RPMI8226 (cell line): Measurements from ENCODE around the gene PLIN4.

Experiments used
- DNase-seq: peaks from one replicate; pipeline ENCODE4 v3.0.0-alpha.2; 2015

Gene PLIN4

GRCh38 chr19:4504891-4505569, 13.3 kb downstream of the PLIN4 start:
- DNase-seq = no peak

DNA sequence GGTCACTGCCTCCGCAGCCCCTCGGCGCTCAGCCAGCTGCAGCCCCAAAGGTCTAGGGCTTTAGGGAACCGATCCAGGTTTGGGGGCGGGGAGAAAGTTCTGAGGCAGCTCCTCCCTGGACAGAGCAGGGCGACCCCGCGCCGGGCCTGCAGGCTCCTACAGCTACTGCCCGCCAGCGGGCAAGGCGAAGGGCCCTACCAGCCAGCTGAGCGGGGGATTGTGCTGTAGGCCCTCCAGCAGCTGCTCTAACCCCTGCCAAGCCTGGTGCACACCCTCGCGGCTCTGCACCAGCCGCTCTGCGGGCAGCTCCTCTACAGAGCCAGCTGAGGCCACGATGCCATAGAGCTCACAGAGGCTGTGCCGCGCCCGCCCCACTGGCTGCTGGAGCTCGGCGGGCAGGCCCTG, 14.0 kb downstream of the PLIN4 start:
- no peak for DNase-seq

DNA sequence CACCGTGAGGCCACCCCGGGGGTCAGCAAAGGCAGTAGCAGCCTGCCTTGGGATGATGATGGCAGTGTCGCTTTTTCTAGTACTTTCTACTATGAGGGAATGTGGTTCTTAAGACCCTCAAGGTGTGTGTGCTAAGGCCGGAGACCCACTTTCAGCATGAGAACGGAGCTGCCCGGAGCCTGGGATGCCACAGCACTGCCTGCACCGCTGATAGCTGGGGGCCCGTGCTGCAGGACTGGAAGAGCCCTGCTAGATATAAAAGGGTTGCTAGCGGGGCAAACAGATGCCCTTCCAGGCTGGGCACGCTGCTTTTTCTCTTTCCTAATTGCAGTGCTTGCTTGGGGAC, 14.5 kb downstream of the PLIN4 start:
- no peak for DNase-seq

GRCh38 chr19:4503132-4503824, 15.0 kb downstream of the PLIN4 start:
- no peak for DNase-seq

DNA sequence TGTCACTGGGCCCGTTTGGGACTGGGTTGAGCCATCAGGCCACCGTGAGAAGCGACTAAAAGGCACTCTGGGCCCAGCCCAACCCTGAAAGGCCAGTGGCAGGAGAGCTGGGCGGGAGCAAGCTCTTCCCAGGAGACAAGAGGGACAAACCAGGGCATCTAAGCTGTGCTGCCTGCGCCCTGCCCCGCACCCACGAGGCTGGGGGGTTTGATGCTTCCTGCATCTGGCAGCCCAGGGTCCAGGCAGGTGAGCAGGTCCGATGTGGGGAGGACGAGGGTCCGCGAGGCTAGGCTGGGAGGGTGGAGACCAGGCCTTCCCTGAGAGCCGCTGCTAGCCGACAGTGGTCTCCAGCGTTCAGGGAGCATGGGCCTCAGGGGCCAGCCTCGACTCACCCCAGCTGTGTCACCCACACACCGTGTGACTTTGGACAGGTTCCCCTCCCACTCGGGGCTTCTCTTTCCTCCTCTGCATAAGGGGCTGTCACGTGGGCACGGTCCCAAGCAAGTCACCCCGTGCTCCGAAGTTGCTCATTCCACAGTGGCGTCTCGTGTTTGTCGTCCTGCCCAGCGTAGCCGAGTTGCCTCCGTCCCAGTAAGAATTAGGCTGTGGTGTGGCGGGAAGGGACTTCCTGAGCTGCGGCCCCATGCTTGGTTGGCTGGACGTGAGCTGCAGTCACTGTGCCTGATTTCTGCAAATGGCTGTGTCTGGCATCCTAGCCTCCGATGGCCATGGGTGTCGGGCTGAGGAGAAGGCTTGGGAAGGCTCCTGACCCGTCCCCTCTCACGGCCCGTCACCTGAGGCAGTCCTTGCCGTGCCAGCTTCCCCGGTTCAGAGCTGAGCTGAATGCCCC, 15.8 kb downstream of the PLIN4 start:
- DNase-seq = no peak

GRCh38 chr19:4501691-4502090, 16.6 kb downstream of the PLIN4 start:
- no peak for DNase-seq

DNA sequence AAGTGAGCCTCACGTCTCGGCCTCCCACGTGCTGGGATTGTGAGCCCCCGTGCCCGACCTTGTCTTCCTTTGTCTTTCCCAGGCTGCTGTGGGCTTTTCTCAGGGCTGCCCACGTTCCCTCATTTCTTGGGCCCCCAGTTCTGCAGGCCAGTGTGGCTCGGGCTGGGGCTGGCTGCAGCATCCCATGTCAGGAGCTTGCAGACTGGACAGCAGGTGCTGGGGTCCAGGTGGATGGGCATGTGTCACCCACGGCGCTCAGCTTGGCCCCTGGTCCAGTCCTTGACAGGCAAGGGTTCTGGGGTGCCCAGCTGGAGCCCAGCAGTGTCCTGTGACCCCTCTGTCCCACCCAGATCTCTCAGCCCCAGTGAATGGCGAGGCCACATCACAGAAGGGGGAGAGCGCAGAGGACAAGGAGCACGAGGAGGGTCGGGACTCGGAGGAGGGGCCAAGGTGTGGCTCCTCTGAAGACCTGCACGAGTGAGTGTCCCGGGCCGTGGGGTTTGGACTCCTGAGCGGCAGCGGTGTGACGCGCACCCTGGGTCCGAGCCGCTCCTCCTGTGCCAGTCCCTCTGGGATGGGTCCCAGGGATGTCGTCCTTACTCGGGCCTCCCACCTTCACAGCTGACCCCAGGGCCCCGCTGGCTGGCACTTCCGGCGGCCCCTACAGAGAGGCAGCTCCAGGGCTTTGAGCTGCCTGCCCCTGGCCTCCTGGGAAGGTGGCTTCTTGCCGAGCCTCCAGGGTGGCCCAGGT, 17.3 kb downstream of the PLIN4 start:
- DNase-seq = no peak

DNA sequence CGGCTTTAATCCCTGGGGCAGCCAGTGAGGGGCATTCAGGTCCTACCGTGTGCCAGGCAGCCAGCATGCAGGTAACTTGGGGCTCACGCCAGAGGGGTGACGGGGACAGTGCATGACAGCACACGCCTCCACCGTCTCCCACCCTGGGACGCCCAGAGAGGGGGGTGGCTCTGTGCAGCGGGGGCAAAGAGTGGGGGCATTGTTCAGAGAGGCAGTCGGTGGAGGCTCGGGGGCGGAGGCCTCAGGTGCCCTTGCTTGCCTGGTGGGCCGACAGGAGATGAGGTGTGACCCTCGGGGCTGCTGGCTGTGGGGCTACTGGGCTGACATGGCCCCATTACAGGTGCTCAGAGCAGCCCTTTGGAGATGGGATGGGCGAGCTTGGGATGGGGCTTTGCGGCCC, 18.4 kb downstream of the PLIN4 start:
- DNase-seq = no peak

GRCh38 chr19:4499318-4499717, 19.0 kb downstream of the PLIN4 start:
- no peak for DNase-seq

GRCh38 chr19:4498694-4499093, 19.6 kb downstream of the PLIN4 start:
- DNase-seq = no peak

- DNase-seq = no peak
These were observed 20.4 kb downstream of the PLIN4 start for GRCh38 chr19:4497770-4498389.

GRCh38 chr19:4496304-4496703, 22.0 kb downstream of the PLIN4 start:
- DNase-seq = no peak

DNA sequence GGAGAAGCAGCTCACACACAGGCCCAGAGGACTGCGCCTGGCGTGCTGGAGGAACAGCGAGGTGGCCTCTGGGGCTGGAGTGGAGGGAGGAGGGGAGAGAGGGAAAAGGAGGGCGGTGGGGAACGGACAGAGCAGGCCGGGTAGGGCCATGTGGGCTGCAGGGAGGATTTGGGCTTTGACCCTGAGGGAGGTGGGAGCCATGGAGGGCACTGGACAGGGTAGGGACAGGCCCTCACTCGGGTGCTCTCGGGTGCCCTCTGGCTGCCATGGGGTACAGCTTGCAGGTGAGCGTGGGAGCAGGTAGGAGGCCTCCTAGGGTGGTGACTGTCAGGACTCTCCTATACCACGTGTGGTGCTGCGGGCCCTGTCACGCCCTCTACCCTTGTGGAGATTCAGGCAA, 22.8 kb downstream of the PLIN4 start:
- DNase-seq = no peak

DNA sequence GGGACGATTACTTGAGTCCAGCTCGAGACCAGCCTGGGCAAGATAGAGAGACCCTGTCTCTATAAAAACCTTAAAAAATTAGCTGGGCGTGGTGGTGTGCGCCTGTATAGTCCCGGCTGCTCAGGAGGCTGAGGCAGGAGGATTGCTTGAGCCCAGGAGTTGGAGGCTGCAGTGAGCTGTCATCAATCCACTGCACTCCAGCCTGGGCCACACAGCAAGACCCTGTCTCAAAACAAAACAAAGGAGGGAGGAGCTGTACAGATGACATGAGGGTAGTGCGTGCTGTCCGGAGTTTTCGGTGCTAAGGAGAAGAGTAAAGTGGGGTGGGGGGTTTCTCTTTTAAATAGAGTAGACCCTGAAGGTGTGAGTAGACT, 23.6 kb downstream of the PLIN4 start:
- no peak for DNase-seq

DNA sequence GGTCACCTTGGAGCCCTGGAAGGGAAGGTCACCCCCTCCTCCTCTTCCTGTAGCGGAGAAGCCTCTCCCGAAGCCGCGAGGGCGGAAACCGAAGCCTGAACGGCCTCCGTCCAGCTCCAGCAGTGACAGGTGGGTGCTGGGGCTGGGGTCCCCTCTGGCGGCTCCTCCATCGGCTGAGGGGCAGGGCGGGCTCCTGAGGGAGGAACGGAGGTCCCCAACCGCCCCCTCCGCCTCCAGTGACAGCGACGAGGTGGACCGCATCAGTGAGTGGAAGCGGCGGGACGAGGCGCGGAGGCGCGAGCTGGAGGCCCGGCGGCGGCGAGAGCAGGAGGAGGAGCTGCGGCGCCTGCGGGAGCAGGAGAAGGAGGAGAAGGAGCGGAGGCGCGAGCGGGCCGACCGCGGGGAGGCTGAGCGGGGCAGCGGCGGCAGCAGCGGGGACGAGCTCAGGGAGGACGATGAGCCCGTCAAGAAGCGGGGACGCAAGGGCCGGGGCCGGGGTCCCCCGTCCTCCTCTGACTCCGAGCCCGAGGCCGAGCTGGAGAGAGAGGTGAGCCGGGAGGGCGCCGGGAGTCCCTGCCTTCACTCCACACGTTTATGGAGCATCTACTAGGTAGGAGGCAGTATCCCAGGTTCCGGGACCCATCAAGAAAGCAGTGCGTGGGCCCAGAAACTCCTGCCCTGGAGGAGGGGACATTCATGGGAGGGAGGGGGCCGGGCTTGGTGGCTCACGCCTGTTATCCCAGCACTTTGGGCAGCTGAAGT, 24.2 kb downstream of the PLIN4 start:
- DNase-seq = no peak

DNA sequence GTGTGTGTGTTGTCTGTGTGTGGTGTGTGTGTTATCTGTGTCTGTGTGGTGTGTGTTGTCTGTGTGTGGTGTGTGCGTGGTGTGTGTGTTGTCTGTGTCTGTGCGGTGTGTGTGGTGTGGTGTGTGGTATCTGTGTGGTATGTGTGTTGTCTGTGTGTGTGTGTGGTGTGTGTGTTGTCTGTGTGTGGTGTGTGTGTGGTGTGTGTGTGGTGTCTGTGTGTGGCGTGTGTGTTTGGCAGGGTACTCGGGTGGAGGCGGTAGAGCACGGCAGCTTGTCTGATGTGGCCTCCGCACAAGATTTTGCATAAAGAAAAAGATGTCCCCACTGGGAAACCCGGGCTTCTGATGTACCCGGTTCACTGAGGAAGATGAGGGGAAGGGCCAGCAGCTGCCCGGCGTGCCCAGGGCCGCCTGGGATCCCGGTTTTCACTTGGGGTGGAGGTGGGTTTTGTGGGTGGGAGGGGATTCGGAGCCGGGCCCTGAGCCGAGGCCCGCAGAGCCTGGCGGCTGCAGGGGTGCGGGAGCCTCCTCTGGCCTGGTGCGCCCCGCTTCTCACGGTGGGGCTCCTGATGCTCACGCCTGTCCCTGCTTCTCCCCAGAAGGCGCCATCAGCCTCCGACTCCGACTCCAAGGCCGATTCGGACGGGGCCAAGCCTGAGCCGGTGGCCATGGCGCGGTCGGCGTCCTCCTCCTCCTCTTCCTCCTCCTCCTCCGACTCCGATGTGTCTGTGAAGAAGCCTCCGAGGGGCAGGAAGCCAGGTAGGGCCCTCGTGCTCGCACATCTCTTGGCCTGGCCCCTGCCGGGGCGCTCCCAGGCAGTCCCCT, 25.0 kb downstream of the PLIN4 start:
- DNase-seq = no peak

GRCh38 chr19:4492337-4493103, 25.8 kb downstream of the PLIN4 start:
- DNase-seq = no peak

DNA sequence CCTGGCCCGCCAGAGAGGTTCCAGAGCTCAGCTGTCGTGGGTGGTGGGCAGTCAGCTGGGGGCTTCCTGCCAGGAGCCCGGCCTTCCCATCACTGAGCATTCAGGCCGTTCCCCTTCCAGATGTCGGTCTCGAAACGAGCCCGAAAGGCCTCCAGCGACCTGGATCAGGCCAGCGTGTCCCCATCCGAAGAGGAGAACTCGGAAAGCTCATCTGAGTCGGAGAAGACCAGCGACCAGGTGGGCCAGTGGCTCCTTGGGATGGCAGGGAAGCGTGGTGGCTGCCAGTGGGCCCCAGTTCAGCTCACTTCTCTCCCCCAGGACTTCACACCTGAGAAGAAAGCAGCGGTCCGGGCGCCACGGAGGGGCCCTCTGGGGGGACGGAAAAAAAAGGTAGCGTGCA, 26.8 kb downstream of the PLIN4 start:
- DNase-seq = no peak

DNA sequence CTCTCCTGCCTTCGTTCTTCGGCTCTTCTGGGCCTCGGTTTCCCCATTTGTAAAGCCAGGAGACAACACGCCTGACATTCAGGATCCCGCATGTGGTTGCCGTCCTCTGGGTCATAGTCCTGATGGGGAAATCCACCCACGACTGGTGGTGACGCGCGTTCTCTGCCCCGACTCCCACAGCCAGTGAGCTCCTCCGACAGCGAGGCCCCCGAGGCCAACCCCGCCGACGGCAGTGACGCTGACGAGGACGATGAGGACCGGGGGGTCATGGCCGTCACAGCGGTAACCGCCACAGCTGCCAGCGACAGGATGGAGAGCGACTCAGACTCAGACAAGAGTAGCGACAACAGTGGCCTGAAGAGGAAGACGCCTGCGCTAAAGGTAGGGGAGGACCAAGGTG, 29.8 kb downstream of the PLIN4 start:
- no peak for DNase-seq

DNA sequence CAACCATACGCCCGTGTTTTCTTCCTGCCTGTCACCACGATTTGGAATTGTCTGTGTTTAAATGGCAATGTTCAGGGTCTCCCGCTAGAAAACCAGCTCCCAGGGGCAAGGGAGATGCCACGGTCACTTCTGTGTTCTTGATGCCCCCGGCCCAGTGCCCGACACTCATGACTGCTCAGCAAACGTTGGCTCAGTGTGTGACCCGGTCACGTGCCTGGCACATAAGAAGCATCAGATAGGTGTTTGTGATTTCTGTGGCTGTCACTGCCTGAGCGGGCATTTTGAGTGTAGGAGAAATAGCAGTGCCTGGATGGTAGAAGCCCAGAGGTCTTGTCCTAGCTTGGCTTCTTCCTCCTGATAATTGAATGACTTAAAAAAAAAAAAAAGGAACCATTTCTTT, 30.7 kb downstream of the PLIN4 start:
- DNase-seq = no peak
